Esophagus squamous epithelium (tissue), 5 donors: Measurements from ENCODE around the gene HMGXB4. TPM values are rescaled to one million over a fixed set of nuclear protein-coding genes. Genes with fewer than 3 reads are reported as not detected.

Experiments used
- DNase-seq: peaks from one replicate; lab custom pipeline; 2025; lab: John Stamatoyannopoulos, UW
- H3K27ac ChIP-seq, 4 donors: fragments of 200-600 bp; sonication (generic); one replicate each; pipeline ENCODE4 v1.5.1; 2016 to 2019; ENCODE audit warnings: mild to moderate bottlenecking in 1 of 4
- H3K27me3 ChIP-seq, 4 donors: fragments of 200-600 bp; sonication (generic); 1 replicate in 3 of 4; 2 replicates in 1 of 4; pipeline versions ENCODE4 v1.5.1 to v1.6.0; 2017 to 2021; ENCODE audit warnings: antibody characterized with exemption in 1 of 4
- H3K36me3 ChIP-seq, 3 donors: fragments of 200-600 bp; sonication (generic); one replicate each; pipeline ENCODE4 v1.5.1; 2016 to 2019
- H3K4me1 ChIP-seq, 3 donors: fragments of 200-600 bp; sonication (generic); one replicate each; pipeline ENCODE4 v1.5.1; 2017 to 2019
- H3K4me3 ChIP-seq, 4 donors: fragments of 200-600 bp; sonication (generic); 1 replicate in 3 of 4; 2 replicates in 1 of 4; pipeline ENCODE4 v1.5.1; 2016 to 2019; ENCODE audit warnings: mild to moderate bottlenecking in 2 of 4, moderate library complexity in 1 of 4
- H3K9me3 ChIP-seq, 3 donors: fragments of 200-600 bp; sonication (generic); one replicate each; pipeline ENCODE4 v1.5.1; 2016 to 2019
- POLR2A ChIP-seq, 4 donors: fragments of 450-650 bp; IDR thresholded peaks; one replicate each; pipeline ENCODE4 v1.6.1; 2017; ENCODE audit warnings: antibody characterized with exemption in 4 of 4, mild to moderate bottlenecking in 4 of 4, moderate library complexity in 3 of 4
- WGBS, 2 donors: methylation state at CpG; one replicate each; pipeline ENCODE4 v1.1.5; 2018; 5-methylcytosine and 5-hydroxymethylcytosine counted together
- intact Hi-C: fragments of 100-400 bp; cut with DNase I; formaldehyde crosslinking; loops from one replicate; pipeline ENCODE4 v1.15.0; 2022
- total RNA-seq, 4 donors: library from RNA; depleted of rRNA; stranded (reverse); fragments of >200 nt; gene quantifications; one replicate each; pipeline ENCODE4 v1.1.0, GENCODE V29; 2016
- TF ChIP-seq, protein P1 (sequence below), 6 experiments: fragments of 450-650 bp in 4 of 6; fragments of 200-600 bp in 2 of 6; sonication (generic) in 2 of 6; IDR thresholded peaks; one replicate each; pipeline ENCODE4 v1.5.1; 2016 to 2019; ENCODE audit warnings: antibody characterized with exemption in 6 of 6, mild to moderate bottlenecking in 4 of 6, moderate library complexity in 4 of 6
- donor health status: DM: yes; HTN: yes; CAD: no.

Gene HMGXB4
- total RNA-seq, 4 donors from 2014 or later = 10.2 to 20.1 (median 13.5) TPM

DNA sequence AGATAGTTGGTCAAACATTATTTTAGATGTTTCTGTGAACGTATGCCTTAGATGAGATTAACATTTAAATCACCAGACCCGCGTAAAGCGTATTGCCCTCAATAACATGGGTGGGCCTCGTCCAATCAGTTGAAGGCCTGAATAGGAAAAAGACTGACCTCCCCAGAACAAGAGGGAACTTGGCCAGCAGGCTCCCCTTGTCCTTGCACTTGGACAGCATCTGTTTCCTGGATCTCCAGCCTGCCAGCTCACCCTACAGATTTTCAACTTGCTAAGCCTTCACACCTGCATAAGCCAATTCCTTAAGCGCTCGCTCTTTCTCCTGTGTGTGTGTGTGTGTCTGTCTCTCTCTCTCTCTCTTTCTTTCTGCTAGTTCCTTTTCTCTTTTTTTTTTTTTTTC lies 50.6 kb downstream of the HMGXB4 start:
- intact Hi-C loops = no loop called here
- TF ChIP-seq POLR2A (IDR thresholded peaks at IDR 0.05) = no peak
- TF ChIP-seq, protein P1, sequence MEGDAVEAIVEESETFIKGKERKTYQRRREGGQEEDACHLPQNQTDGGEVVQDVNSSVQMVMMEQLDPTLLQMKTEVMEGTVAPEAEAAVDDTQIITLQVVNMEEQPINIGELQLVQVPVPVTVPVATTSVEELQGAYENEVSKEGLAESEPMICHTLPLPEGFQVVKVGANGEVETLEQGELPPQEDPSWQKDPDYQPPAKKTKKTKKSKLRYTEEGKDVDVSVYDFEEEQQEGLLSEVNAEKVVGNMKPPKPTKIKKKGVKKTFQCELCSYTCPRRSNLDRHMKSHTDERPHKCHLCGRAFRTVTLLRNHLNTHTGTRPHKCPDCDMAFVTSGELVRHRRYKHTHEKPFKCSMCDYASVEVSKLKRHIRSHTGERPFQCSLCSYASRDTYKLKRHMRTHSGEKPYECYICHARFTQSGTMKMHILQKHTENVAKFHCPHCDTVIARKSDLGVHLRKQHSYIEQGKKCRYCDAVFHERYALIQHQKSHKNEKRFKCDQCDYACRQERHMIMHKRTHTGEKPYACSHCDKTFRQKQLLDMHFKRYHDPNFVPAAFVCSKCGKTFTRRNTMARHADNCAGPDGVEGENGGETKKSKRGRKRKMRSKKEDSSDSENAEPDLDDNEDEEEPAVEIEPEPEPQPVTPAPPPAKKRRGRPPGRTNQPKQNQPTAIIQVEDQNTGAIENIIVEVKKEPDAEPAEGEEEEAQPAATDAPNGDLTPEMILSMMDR (IDR thresholded peaks at IDR 0.05) = no peak
- H3K36me3 ChIP-seq = peaks cover 0 to 17% (median 0%) of the 10 kb centered on the region in 3 donors
- H3K4me3 ChIP-seq = no peak overlapping the region
- H3K27ac ChIP-seq = peak overlapping the region in 3 of 4 donors; percentile 55 to 91 (median 88)
- no peak for DNase-seq
- 91 to 93% methylated on average over 7 of the region's 7 CpGs for WGBS, 2 donors
- H3K27me3 ChIP-seq = no peaks in the 10 kb centered on the region
- no peaks in the 10 kb centered on the region for H3K9me3 ChIP-seq
- peaks cover 21 to 82% (median 36%) of the 10 kb centered on the region in 3 donors for H3K4me1 ChIP-seq

DNA sequence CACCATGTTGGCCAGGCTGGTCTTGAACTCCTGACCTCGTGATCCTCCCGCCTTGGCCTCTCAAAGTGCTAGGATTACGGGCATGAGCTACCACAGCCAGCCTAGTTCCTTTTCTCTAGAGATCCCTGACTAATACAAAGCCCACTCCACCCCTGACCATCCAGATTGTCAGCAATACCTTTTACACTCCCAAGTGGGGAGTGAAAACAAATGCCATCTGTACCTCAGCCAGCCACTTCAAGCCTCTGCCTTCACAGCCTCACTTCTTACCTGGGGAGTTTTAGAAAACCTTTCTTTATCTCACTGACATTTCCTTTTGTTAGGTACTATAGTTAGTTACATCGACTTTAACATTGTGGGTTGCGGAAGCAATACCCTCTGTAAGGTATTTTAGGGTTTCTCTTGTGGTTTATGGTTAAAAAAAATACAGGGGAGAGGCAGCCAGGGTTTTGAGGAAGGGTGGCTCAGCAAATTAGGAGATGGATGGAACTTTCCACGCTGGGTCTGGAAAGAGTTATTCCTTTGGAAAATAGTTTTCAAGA lies 51.3 kb downstream of the HMGXB4 start:
- no peaks in the 10 kb centered on the region for H3K9me3 ChIP-seq
- peaks cover 25 to 85% (median 42%) of the 10 kb centered on the region in 3 donors for H3K4me1 ChIP-seq
- DNase-seq = no peak
- H3K36me3 ChIP-seq = peaks cover 0 to 13% (median 0%) of the 10 kb centered on the region in 3 donors
- H3K27me3 ChIP-seq = no peaks in the 10 kb centered on the region
- H3K4me3 ChIP-seq = no peak overlapping the region
- WGBS, 2 donors = 62 to 77% methylated on average over 5 to 6 of the region's 6 CpGs
- intact Hi-C loops = no loop called here
- peak overlapping the region; percentile 5 to 91 (median 72) for H3K27ac ChIP-seq
- TF ChIP-seq, protein P1 (IDR thresholded peaks at IDR 0.05) = no peak
- no peak for TF ChIP-seq POLR2A (IDR thresholded peaks at IDR 0.05)

DNA sequence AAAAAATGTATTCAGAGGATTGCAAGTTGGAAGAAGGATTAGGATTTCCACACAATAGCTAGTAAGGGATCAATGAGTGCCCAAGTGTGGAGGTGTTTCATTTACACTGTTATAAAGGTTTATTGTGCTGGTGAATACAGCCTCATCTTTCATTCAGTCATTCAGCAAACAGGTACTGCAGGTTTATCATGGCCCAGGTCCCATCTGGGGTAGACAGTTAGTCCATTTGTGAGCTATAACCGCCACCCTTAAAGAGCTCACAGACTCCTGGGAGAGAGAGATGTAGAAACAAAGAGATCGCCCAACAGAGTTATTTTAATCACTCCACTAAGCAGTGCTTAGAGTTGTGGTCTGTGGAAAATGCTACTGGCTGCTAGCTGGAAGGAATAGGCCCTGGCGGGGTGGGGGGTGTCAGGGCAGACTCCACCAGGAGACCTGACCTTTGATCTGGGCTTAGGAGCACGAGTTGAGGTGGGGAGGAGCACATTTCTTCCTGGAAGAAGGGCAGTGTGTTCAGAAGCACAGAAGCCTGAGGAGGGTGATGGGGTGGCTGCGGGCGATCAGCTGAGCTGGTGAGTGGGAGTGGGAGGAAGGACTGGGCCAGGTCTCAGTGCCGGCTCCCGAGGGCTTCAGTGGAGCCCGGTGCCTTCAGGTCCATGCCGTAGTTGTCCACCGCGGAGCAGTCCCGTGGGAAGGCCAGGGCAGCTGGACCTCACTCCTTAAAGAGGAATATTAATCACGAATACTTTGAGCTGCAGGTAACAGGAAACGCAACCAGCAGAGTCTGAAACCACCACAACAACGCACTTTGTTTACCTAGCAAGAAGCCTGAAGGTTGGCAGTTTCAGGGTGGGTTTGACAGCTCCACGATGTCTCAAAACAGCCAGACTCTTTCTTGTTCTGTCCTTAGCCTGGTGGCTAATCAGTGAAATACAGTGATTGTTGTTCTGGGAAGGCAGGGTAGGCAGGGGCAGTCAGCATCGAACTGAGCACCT lies 53.6 kb downstream of the HMGXB4 start:
- DNase-seq = no peak
- peaks cover 44 to 100% (median 63%) of the 10 kb centered on the region in 3 donors for H3K4me1 ChIP-seq
- WGBS, 2 donors = 52 to 77% methylated on average over 9 to 12 of the region's 18 CpGs
- no peak overlapping the region for H3K4me3 ChIP-seq
- H3K9me3 ChIP-seq = no peaks in the 10 kb centered on the region
- peak overlapping the region; percentile 63 to 91 (median 87) for H3K27ac ChIP-seq
- no peaks in the 10 kb centered on the region for H3K27me3 ChIP-seq
- no peak for TF ChIP-seq POLR2A (IDR thresholded peaks at IDR 0.05)
- TF ChIP-seq, protein P1 (IDR thresholded peaks at IDR 0.05) = no peak
- intact Hi-C loops = no loop called here
- H3K36me3 ChIP-seq = peaks cover 0 to 6% (median 0%) of the 10 kb centered on the region in 3 donors

DNA sequence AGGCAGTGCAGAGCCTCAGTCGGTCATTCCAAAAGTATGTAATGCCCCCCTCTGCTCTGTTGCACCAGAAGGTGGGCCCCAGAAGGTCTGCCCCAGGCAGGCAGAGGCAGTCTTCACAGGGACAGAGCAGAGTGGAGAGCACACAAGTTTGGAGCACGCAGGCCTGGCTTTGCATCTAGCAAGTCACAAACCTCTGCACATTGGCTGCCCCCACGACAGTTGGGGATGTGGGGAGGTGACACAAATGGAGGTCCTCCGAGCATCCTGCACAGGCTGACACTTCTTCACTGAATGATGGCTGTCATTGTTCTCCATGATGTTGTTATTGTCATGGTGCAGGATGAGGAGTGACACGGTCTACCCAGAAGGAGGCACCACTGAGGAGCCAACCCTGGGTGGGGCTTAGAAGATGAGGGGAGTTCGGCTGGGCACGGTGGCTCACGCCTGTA lies 54.3 kb downstream of the HMGXB4 start:
- Histone ChIP-seq H3K27ac (peak overlapping the region; percentile 63 to 91 (median 87)), H3K4me3 (no peak overlapping the region), H3K4me1 (peaks cover 43 to 100% (median 58%) of the 10 kb centered on the region in 3 donors), H3K27me3 (no peaks in the 10 kb centered on the region), H3K36me3 (peaks cover 0 to 6% (median 0%) of the 10 kb centered on the region in 3 donors), H3K9me3 (no peaks in the 10 kb centered on the region)
- DNase-seq = no peak
- TF ChIP-seq, protein P1 (IDR thresholded peaks at IDR 0.05) = no peak
- TF ChIP-seq POLR2A (IDR thresholded peaks at IDR 0.05) = no peak
- intact Hi-C loops = no loop called here
- 58% methylated on average over 4 of the region's 8 CpGs; no CpG with 5 or more reads in 1 of the 2 donors for WGBS, 2 donors
